Parathyroid adenoma (tissue), 2 donors: ENCODE results near the gene BTNL8.
"Not testable (repeated sequence)": the region's sequence is repeated elsewhere in the genome, so short reads cannot be mapped to it uniquely, and the experiment has no call there.

Source experiments
- H2AFZ ChIP-seq: fragments of 300-600 bp; sonication (generic); one replicate; pipeline ENCODE4 v1.7.0; 2017; ENCODE audit warnings: antibody characterized with exemption, mild to moderate bottlenecking
- H3K27ac ChIP-seq: fragments of 300-600 bp; sonication (generic); one replicate; pipeline ENCODE4 v1.7.0; 2017
- H3K27me3 ChIP-seq: fragments of 300-600 bp; sonication (generic); one replicate; pipeline ENCODE4 v1.7.0; 2017; ENCODE audit warnings: low read length; ENCODE audit not compliant: control insufficient read depth, insufficient read depth
- H3K36me3 ChIP-seq: fragments of 300-600 bp; sonication (generic); one replicate; pipeline ENCODE4 v1.7.0; 2017; ENCODE audit warnings: low read length; ENCODE audit not compliant: control insufficient read depth, insufficient read depth
- H3K4me1 ChIP-seq: fragments of 300-600 bp; sonication (generic); one replicate; pipeline ENCODE4 v1.7.0; 2017; ENCODE audit warnings: control low read depth
- H3K4me2 ChIP-seq: fragments of 300-600 bp; sonication (generic); one replicate; pipeline ENCODE4 v1.7.0; 2017; ENCODE audit warnings: low read length
- H3K4me3 ChIP-seq: fragments of 300-600 bp; sonication (generic); one replicate; pipeline ENCODE4 v1.7.0; 2017; ENCODE audit warnings: low read depth, low read length
- H3K79me2 ChIP-seq: fragments of 300-600 bp; sonication (generic); one replicate; pipeline ENCODE4 v1.7.0; 2017; ENCODE audit warnings: control low read depth
- H3K9ac ChIP-seq: fragments of 300-600 bp; sonication (generic); one replicate; pipeline ENCODE4 v1.7.0; 2017; ENCODE audit warnings: mild to moderate bottlenecking
- H3K9me3 ChIP-seq: fragments of 300-600 bp; sonication (generic); one replicate; pipeline ENCODE4 v1.7.0; 2017; ENCODE audit warnings: low read length; ENCODE audit not compliant: control insufficient read depth
- CTCF ChIP-seq: fragments of 300-600 bp; sonication (generic); IDR thresholded peaks from one replicate; pipeline ENCODE4 v1.7.0; 2017; ENCODE audit warnings: antibody characterized with exemption, mild to moderate bottlenecking
- donor health status: primary hyperparathyroidism.

BTNL8 gene

GRCh38 chr5:180873615-180874520 is 25.1 kb upstream of the BTNL8 start:
- Histone ChIP-seq H3K9ac (no peak overlapping the region), H3K79me2 (no peaks in the 10 kb centered on the region), H3K27ac (no peak overlapping the region), H3K4me1 (no peaks in the 10 kb centered on the region), H2AFZ (no peak overlapping the region), H3K27me3 (no peaks in the 10 kb centered on the region), H3K4me2 (no peak overlapping the region), H3K9me3 (no peaks in the 10 kb centered on the region), H3K36me3 (no peaks in the 10 kb centered on the region), H3K4me3 (no peak overlapping the region)
- no peak for TF ChIP-seq CTCF

- Histone ChIP-seq H3K27ac (no peak overlapping the region), H3K79me2 (no peaks in the 10 kb centered on the region), H2AFZ (no peak overlapping the region), H3K4me2 (no peak overlapping the region), H3K9ac (no peak overlapping the region), H3K4me3 (no peak overlapping the region), H3K27me3 (no peaks in the 10 kb centered on the region), H3K36me3 (no peaks in the 10 kb centered on the region), H3K4me1 (no peaks in the 10 kb centered on the region), H3K9me3 (no peaks in the 10 kb centered on the region)
- TF ChIP-seq CTCF = no peak
Measured at GRCh38 chr5:180874804-180875582, 24.0 kb upstream of the BTNL8 start.

- Histone ChIP-seq H3K9ac (no peak overlapping the region), H3K27ac (no peak overlapping the region), H3K79me2 (no peaks in the 10 kb centered on the region), H2AFZ (no peak overlapping the region), H3K9me3 (no peaks in the 10 kb centered on the region), H3K36me3 (no peaks in the 10 kb centered on the region), H3K4me3 (no peak overlapping the region), H3K27me3 (no peaks in the 10 kb centered on the region), H3K4me2 (no peak overlapping the region), H3K4me1 (no peaks in the 10 kb centered on the region)
- no peak for TF ChIP-seq CTCF
Measured at GRCh38 chr5:180875860-180876426, 23.0 kb upstream of the BTNL8 start.

- not testable (repeated sequence) for H3K9ac ChIP-seq, H3K27me3 ChIP-seq, H2AFZ ChIP-seq, H3K9me3 ChIP-seq, H3K4me2 ChIP-seq, H3K36me3 ChIP-seq, H3K4me3 ChIP-seq, H3K27ac ChIP-seq, H3K4me1 ChIP-seq, H3K79me2 ChIP-seq
Measured at GRCh38 chr5:180885845-180886529, 13.0 kb upstream of the BTNL8 start.

GRCh38 chr5:180889381-180889780 is 9.6 kb upstream of the BTNL8 start:
- TF ChIP-seq CTCF = no peak
- H3K4me3 ChIP-seq = no peak overlapping the region
- H2AFZ ChIP-seq = no peak overlapping the region
- no peaks in the 10 kb centered on the region for H3K9me3 ChIP-seq
- H3K4me2 ChIP-seq = no peak overlapping the region
- H3K27ac ChIP-seq = no peak overlapping the region
- no peaks in the 10 kb centered on the region for H3K4me1 ChIP-seq
- H3K36me3 ChIP-seq = no peaks in the 10 kb centered on the region
- no peak overlapping the region for H3K9ac ChIP-seq
- H3K79me2 ChIP-seq = no peaks in the 10 kb centered on the region
- no peaks in the 10 kb centered on the region for H3K27me3 ChIP-seq

GRCh38 chr5:180895330-180895729 is 3.6 kb upstream of the BTNL8 start:
- H3K4me3 ChIP-seq, H2AFZ ChIP-seq, H3K9me3 ChIP-seq, H3K9ac ChIP-seq, H3K27me3 ChIP-seq, H3K4me2 ChIP-seq, H3K27ac ChIP-seq, H3K79me2 ChIP-seq, H3K4me1 ChIP-seq, H3K36me3 ChIP-seq: not testable (repeated sequence)
